HG02623 (cell line): ENCODE data around the gene PIPOX.

ENCODE experiments used
- ATAC-seq: cut with Tn5 transposase; IDR thresholded peaks from one replicate; pipeline ENCODE4 v1.9.1; 2021; ENCODE audit warnings: moderate library complexity; ENCODE audit not compliant: unreplicated experiment

Gene PIPOX

DNA sequence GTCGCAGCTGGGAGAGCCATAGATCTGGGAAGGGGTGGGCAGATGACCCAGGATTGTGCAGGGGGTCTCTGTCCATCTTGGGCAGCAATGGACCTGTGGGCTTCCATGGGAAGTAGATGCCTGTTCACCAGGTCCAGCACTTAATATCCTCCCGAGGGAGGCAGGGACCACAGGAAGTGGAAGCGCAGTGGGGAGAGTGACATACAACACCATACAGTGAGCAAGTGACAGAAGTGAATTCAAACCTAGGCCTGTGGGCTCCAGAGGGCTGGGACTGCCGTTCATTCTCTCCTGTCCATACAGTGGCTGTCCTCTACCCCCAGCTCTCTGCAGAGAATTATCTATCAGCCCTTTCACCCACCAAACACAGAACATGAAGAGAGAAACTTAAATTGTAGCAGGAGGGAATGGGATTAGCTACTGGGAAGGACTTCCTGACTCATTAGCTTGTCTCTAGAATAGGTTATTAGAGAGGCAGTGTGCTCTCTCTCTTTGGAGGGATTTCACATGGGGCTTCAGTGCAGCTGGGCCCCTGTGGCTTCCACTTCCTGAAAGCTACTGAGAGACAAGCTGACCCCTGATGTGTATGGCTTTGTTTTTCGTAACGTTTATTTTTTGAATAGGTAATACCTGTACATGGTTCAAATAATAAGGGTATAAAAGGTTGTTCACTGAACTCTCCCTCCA lies 24.0 kb upstream of the PIPOX start:
- no peak for ATAC-seq

GRCh38 chr17:29019475-29020181 lies 23.3 kb upstream of the PIPOX start:
- no peak for ATAC-seq

DNA sequence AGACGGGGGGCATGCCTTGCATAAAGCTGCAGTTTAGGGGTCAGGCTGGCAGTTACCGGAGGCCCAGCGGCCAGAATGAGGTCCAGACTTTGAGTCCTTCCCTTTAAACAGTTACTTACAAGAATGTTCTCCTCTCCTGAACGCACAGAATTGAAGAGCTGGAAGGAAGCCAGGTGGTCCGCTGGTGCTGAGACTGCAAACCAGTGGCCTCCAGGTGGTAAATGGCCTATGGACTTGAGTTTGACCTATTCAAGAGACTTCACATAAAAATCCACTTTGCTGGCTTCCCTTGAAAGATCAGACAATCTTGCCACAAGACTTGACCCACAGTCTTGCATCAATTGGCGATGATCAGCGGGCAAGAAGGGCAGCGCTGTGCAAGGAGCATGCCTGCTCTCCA lies 22.4 kb upstream of the PIPOX start:
- no peak for ATAC-seq

- ATAC-seq = no peak
Observed at GRCh38 chr17:29021226-29021625, 21.7 kb upstream of the PIPOX start.

GRCh38 chr17:29022074-29022473 lies 20.9 kb upstream of the PIPOX start:
- ATAC-seq = no peak

DNA sequence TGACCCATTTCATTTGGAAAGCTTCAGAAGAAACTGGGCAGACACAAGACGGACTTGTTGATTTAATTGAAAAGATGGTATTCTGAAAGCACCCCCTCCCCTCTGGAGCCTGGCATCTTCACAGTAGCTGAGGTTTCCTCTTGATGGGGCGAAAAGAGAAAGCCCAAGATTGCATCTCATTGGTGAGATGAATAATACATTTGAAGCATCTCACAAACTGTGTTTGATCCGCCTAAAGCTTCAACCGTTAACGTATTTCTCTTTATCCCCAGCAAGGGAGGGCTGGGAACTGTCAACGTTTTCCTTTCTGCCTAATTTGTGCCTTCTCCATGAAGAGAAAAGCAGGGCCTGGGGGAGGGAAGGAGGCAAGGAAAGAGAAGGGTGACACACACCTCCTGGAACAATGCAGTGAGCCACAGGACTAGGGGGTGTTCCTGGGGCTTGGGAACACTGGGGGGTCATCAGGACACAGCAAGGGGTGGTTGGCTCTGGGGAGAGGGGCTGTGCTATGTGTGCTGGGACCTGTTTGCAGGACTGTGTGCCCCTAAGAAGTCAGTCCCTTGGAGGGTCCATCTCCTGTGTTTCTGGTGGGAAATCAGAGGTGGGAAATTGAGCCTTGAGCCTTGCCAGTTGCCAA lies 18.5 kb upstream of the PIPOX start:
- ATAC-seq = no peak

- no peak for ATAC-seq
Observed at GRCh38 chr17:29031488-29031887, 11.5 kb upstream of the PIPOX start.

GRCh38 chr17:29032013-29032856 lies 10.7 kb upstream of the PIPOX start:
- ATAC-seq = no peak

DNA sequence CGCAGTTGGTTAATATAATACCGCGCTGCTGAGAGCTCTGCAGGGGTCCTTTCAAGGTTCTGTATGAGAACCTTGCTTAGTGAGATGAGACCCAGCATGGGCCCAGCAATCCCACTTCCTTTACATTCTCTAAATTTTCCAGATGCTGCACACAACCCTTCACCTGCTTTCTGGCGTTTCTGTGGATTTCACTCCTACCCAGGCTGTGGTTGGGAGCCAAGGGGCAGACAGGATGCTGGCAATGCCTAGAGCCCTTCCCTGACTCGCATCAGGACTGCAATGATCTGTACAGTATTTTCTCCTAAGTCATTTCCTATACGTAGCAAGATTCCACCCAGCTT lies 10.1 kb upstream of the PIPOX start:
- no peak for ATAC-seq

DNA sequence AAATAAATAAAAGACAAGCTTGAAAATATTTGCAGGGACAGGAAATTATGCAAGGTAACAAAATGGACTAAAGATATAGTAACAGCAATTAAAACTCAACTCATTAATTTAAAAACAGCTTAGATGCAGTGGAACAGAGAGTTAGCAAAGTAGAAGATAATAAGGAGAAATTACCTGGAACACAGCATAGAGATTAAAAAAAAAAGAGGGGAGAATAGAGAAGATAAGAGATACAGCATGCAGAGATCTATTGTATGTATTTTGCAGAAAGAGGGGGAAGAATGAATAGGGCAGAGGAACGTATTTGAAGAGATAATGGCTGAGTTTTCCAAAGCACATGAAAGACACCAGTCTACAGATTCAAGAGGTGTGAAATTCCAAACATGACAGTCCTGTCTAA lies 8.4 kb upstream of the PIPOX start:
- no peak for ATAC-seq

- ATAC-seq = no peak
Observed at GRCh38 chr17:29036584-29036983, 6.4 kb upstream of the PIPOX start.

GRCh38 chr17:29037739-29038084 lies 5.2 kb upstream of the PIPOX start:
- no peak for ATAC-seq

DNA sequence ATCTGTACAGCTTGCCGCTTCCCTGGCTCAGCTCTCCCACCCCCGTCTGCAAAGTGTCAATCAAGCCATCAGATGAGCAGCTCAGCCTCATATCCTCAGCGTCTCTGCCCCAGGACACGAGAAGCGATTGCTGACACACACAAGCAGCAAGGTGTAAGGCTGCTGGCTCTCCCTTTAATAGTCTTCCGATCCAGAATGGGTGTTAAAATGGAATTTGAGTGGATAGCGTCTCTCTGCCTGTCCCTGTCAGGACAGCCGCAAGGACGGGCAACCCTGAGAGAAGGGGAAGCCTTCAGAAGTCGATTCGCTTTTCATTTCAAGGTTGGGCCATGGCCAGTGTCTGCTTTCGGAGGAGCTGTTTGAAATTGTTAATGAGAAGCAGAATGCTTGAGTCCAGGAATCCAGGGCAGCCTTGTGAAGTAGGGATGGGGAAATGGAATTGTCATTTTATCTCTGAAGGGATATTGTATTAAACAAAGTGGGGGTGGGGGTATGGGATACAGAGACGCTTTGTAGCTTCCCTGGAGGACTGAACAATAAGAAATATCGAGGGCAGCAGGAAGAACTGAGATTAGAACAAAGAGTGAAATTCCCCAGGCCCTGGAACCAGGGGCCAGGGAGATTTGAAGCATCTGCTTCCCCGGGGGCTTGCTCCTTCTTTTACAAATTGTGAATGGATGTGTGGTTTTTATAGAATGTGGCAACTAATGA lies 4.7 kb upstream of the PIPOX start:
- no peak for ATAC-seq

DNA sequence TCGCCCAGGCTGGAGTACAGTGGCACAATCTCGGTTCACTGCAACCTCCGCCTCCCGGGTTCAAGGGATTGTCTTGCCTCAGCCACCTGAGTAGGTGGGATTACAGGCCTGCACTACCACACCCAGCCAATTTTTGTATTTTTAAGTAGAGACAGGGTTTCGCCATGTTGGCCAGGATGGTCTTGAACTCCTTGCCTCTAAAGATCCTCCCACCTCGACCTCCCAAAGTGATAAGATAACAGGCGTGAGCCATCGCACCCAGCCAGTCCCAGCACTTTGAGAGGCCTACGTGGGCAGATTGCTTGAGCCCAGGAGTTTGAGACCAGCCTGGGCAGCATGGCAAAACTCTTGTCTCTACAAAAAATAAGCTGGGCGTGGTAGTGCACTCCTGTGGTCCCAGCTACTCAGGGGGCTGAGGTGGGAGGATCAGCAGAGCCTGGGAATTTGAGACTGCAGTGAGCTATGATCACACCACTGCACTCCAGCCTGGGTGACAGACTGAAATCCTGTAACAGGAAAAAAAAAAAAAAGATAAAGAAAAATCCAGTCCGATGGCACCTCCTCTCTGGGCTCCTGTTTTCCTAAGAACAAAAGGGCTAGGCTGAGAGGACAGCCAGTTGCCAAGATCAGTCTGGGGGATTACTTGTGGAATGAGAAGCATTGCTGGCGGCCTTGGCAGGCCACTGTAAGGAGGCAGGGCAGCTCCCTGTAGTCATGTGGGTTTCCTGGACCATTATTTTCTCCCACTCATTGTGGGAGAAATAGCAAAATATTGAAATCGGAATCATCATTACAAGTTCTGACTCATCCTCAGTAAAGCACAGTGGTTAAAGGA lies 3.0 kb upstream of the PIPOX start:
- ATAC-seq = no peak

GRCh38 chr17:29041091-29041490 lies 1.9 kb upstream of the PIPOX start:
- no peak for ATAC-seq

GRCh38 chr17:29041571-29041970 lies 1.4 kb upstream of the PIPOX start:
- ATAC-seq = no peak

DNA sequence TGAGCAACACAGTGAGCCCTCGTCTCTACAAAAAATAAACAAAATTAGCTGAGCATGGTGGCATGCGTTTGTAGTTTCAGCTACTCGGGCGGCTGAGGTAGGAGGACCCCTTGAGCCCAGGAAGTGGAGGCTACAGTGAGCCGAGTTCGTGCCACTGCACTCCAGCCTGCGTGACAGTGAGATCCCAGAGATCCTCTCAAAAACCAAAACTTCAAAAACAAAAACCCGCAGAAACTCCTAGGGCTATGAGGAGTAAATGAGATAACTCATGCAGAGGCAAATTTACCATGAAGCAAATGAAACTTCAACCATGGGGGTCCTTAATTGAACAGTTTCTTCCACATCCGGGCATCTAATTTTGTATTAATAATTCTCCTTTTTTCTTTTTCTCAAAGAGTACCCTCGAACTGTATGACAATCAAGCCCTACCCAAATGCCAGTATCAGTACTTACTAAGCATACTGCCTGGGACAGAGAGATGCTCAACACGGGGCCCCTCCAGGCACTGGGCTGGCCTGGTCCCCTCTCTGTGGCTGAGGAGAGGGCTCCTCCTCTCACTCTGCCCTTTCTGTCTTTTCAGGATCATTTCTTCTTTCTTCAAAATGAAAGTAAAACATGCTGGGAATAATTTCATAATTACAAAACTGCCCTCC lies 789 bp upstream of the PIPOX start:
- ATAC-seq = no peak

GRCh38 chr17:29043539-29044145 lies 701 bp downstream of the PIPOX start:
- no peak for ATAC-seq

DNA sequence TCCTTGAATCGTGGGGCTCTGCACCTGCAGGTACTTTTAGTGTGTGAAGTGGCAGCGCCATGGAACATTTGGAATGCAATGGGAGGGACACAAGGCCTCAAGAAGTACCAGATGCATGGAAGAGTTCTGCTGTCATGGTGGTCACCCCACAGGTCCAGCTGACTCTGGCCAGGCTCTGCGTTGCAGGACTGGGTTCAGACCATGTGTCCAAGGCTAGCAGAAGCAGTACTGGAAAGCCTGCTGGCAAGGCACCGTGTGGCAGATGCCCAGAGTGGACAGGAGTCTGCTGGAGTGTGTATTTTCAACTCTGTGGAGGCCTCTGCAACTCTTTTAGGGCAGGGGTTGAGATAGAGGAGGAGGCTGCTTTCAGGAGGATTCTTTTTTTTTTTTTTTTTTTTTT lies 2.1 kb downstream of the PIPOX start:
- ATAC-seq = no peak
